Transverse colon (tissue), 4 donors: ENCODE results near the gene B4GALT2.

ENCODE experiments used
- CTCF ChIP-seq, 5 experiments: fragments of 200-600 bp in 3 of 5; fragments of 450-650 bp in 2 of 5; sonication (generic) in 3 of 5; IDR thresholded peaks; 1 replicate in 2 of 5; 2 replicates in 3 of 5; pipeline ENCODE4 v1.5.1; 2016 to 2017; ENCODE audit warnings: antibody characterized with exemption in 5 of 5, inconsistent platforms in 3 of 5, mild to moderate bottlenecking in 2 of 5, moderate library complexity in 1 of 5
- POLR2A ChIP-seq: fragments of 450-650 bp; IDR thresholded peaks from one replicate; pipeline ENCODE4 v1.6.1; 2016; ENCODE audit warnings: antibody characterized with exemption, mild to moderate bottlenecking, moderate library complexity
- POLR2AphosphoS5 ChIP-seq, 3 donors: sonication (generic); formaldehyde crosslinking; IDR thresholded peaks; one replicate each; pipeline ENCODE4 v1.6.1; 2016; ENCODE audit warnings: antibody characterized with exemption in 3 of 3

DNA sequence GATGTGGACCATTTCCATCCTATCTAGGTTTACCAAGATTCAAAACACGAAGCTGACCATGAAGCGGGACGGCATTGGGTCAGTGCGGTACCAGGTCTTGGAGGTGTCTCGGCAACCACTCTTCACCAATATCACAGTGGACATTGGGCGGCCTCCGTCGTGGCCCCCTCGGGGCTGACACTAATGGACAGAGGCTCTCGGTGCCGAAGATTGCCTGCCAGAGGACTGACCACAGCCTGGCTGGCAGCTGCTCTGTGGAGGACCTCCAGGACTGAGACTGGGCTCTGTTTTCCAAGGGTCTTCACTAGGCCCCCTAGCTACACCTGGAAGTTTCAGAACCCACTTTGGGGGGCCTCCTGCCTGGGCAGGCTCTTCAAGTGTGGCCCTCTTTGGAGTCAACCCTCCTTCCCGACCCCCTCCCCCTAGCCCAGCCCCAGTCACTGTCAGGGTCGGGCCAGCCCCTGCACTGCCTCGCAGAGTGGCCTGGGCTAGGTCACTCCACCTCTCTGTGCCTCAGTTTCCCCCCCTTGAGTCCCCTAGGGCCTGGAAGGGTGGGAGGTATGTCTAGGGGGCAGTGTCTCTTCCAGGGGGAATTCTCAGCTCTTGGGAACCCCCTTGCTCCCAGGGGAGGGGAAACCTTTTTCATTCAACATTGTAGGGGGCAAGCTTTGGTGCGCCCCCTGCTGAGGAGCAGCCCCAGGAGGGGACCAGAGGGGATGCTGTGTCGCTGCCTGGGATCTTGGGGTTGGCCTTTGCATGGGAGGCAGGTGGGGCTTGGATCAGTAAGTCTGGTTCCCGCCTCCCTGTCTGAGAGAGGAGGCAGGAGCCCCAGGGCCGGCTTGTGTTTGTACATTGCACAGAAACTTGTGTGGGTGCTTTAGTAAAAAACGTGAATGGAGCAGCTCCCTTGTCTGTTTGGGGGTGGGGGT, 11.5 kb downstream of the B4GALT2 start:
- TF ChIP-seq POLR2AphosphoS5 (IDR thresholded peaks at IDR 0.05) (no peak), CTCF (IDR thresholded peaks at IDR 0.05) (no peak), POLR2A (no peak)
